Measurements from ENCODE around the gene DNHD1. TPM values are rescaled to one million over a fixed set of nuclear protein-coding genes. Genes with fewer than 3 reads are reported as not detected.

Gene DNHD1
- total and polyA plus RNA-seq, 2 of the 8 experiments (the other 6 are each of a cell fraction or from before 2014, with no cell fraction given) = 5.0 to 6.8 TPM

GRCh38 chr11:6569706-6570105 is 72.6 kb downstream of the DNHD1 start (continued):
- TF ChIP-seq CBX8 (IDR thresholded peaks at IDR 0.05; ENCODE audit: borderline replicate concordance, low read depth, low read length) (no peak), NANOG (IDR thresholded peaks at IDR 0.05; ENCODE audit: insufficient read depth, low read depth, low read length, poor library complexity, severe bottlenecking) (no peak), SUZ12 (IDR thresholded peaks at IDR 0.05; ENCODE audit: low read length) (no peak), GTF2F1 (IDR thresholded peaks at IDR 0.05; ENCODE audit: borderline replicate concordance, low read depth, low read length) (no peak)

Measured in H1 (cell line).